Activated CD8-positive, alpha-beta T cell treated with anti-CD3 and anti-CD28 coated beads, Interleukin-2, amount 10 ng/mL, durations not matched to agents 7 days and 5 days (primary cell): Measurements from ENCODE around the gene RAD51B. TPM values are rescaled to one million over a fixed set of nuclear protein-coding genes. Genes with fewer than 3 reads are reported as not detected.

Source experiments
- ATAC-seq: fragments of 150-1000 bp; cut with Tn5 transposase; one replicate; pipeline ENCODE4 v1.10.0; 2021; ENCODE audit warnings: moderate library complexity
- CTCF ChIA-PET: fragments of 350-600 bp; sonication (Branson Sonifier 250); formaldehyde crosslinking; loops from one replicate; lab custom pipeline; 2021; ENCODE audit warnings: antibody characterized with exemption; lab: Charles Lee
- POLR2A ChIA-PET: fragments of 350-600 bp; sonication (Branson Sonifier 250); formaldehyde crosslinking; loops from one replicate; lab custom pipeline; 2021; ENCODE audit warnings: antibody characterized with exemption; lab: Charles Lee
- DNase-seq: peaks from one replicate; pipeline ENCODE4 v3.0.0-alpha.2; 2020
- H3K27ac Mint-ChIP-seq: one replicate; pipeline ENCODE4 v1.8.0; 2021; ENCODE audit warnings: mild to moderate bottlenecking, mixed read lengths
- H3K27me3 Mint-ChIP-seq: one replicate; pipeline ENCODE4 v1.8.0; 2021; ENCODE audit warnings: low read depth, mixed read lengths
- H3K36me3 Mint-ChIP-seq: one replicate; pipeline ENCODE4 v1.8.0; 2021; ENCODE audit warnings: low read depth, mixed read lengths
- H3K4me1 Mint-ChIP-seq: one replicate; pipeline ENCODE4 v1.8.0; 2021; ENCODE audit warnings: low read depth, mixed read lengths
- H3K4me3 Mint-ChIP-seq: one replicate; pipeline ENCODE4 v1.8.0; 2021; ENCODE audit warnings: mild to moderate bottlenecking, mixed read lengths
- H3K9me3 Mint-ChIP-seq: one replicate; pipeline ENCODE4 v1.8.0; 2022; ENCODE audit warnings: mixed read lengths; ENCODE audit not compliant: insufficient read depth
- total RNA-seq, 2 experiments: library from RNA; stranded (reverse); gene quantifications; one replicate each; pipeline ENCODE4 v1.2.3, GENCODE V29; 2021

RAD51B gene
- total RNA-seq, 2 experiments from 2014 or later = 34.1 to 38.8 TPM

- CTCF ChIA-PET = no interaction called here
- Mint-ChIP-seq H3K9me3 (no peaks in the 10 kb centered on the region), H3K36me3 (no peaks in the 10 kb centered on the region), H3K27me3 (peaks cover 16% of the 10 kb centered on the region), H3K4me3 (no peak overlapping the region), H3K27ac (no peak overlapping the region), H3K4me1 (peaks cover 11% of the 10 kb centered on the region)
- DNase-seq = no peak
- POLR2A ChIA-PET = no interaction called here
- no peak for ATAC-seq
These were observed 812.7 kb downstream of the RAD51B start for GRCh38 chr14:68632054-68632895.

- H3K4me3 Mint-ChIP-seq = no peak overlapping the region
- ChIA-PET CTCF (no interaction called here), POLR2A (no interaction called here)
- peaks cover 10% of the 10 kb centered on the region for H3K4me1 Mint-ChIP-seq
- H3K27me3 Mint-ChIP-seq = peaks cover 11% of the 10 kb centered on the region
- no peak for DNase-seq
- H3K36me3 Mint-ChIP-seq = no peaks in the 10 kb centered on the region
- no peak overlapping the region for H3K27ac Mint-ChIP-seq
- H3K9me3 Mint-ChIP-seq = no peaks in the 10 kb centered on the region
- no peak for ATAC-seq
These were observed 813.8 kb downstream of the RAD51B start for GRCh38 chr14:68633131-68633991.

- no peaks in the 10 kb centered on the region for H3K36me3 Mint-ChIP-seq
- H3K4me3 Mint-ChIP-seq = no peak overlapping the region
- no peak for DNase-seq
- H3K27ac Mint-ChIP-seq = no peak overlapping the region
- ChIA-PET POLR2A (no interaction called here), CTCF (no interaction called here)
- no peaks in the 10 kb centered on the region for H3K4me1 Mint-ChIP-seq
- peaks cover 6% of the 10 kb centered on the region for H3K27me3 Mint-ChIP-seq
- ATAC-seq = no peak
- no peaks in the 10 kb centered on the region for H3K9me3 Mint-ChIP-seq
These were observed 814.8 kb downstream of the RAD51B start for GRCh38 chr14:68634332-68634731.

- H3K27ac Mint-ChIP-seq = no peak overlapping the region
- no peaks in the 10 kb centered on the region for H3K36me3 Mint-ChIP-seq
- H3K27me3 Mint-ChIP-seq = peaks cover 5% of the 10 kb centered on the region
- CTCF ChIA-PET = no interaction called here
- no peaks in the 10 kb centered on the region for H3K4me1 Mint-ChIP-seq
- H3K9me3 Mint-ChIP-seq = no peaks in the 10 kb centered on the region
- no peak for ATAC-seq
- no peak for DNase-seq
- no peak overlapping the region for H3K4me3 Mint-ChIP-seq
- POLR2A ChIA-PET = no interaction called here
These were observed 815.5 kb downstream of the RAD51B start for GRCh38 chr14:68634874-68635595.

- Mint-ChIP-seq H3K9me3 (no peaks in the 10 kb centered on the region), H3K36me3 (peaks cover 3% of the 10 kb centered on the region), H3K27me3 (no peaks in the 10 kb centered on the region), H3K4me3 (no peak overlapping the region), H3K4me1 (no peaks in the 10 kb centered on the region), H3K27ac (no peak overlapping the region)
- ATAC-seq (no peak), DNase-seq (no peak)
- CTCF ChIA-PET = no interaction called here
- POLR2A ChIA-PET = no interaction called here
These were observed 817.0 kb downstream of the RAD51B start for GRCh38 chr14:68636597-68636996.

- POLR2A ChIA-PET = no interaction called here
- H3K9me3 Mint-ChIP-seq = no peaks in the 10 kb centered on the region
- DNase-seq (no peak), ATAC-seq (no peak)
- H3K27ac Mint-ChIP-seq = no peak overlapping the region
- peaks cover 3% of the 10 kb centered on the region for H3K36me3 Mint-ChIP-seq
- no peak overlapping the region for H3K4me3 Mint-ChIP-seq
- no peaks in the 10 kb centered on the region for H3K4me1 Mint-ChIP-seq
- CTCF ChIA-PET = interaction anchor here (1.0 to 1.3 kb wide), 2 partner anchors 8 to 14 kb away, joined by 4 read pairs; no protein-coding TSS in a partner anchor
- H3K27me3 Mint-ChIP-seq = no peaks in the 10 kb centered on the region
These were observed 817.8 kb downstream of the RAD51B start for GRCh38 chr14:68637106-68638021.

GRCh38 chr14:68638141-68638999 lies 818.8 kb downstream of the RAD51B start:
- no peaks in the 10 kb centered on the region for H3K4me1 Mint-ChIP-seq
- no peaks in the 10 kb centered on the region for H3K27me3 Mint-ChIP-seq
- H3K27ac Mint-ChIP-seq = no peak overlapping the region
- H3K4me3 Mint-ChIP-seq = no peak overlapping the region
- peaks cover 3% of the 10 kb centered on the region for H3K36me3 Mint-ChIP-seq
- CTCF ChIA-PET = interaction anchor here (1.0 to 1.3 kb wide), 2 partner anchors 9 to 15 kb away, joined by 4 read pairs; no protein-coding TSS in a partner anchor
- peaks cover 2% of the 10 kb centered on the region for H3K9me3 Mint-ChIP-seq
- ATAC-seq (no peak), DNase-seq (no peak)
- POLR2A ChIA-PET = no interaction called here

GRCh38 chr14:68639000-68639757 lies 819.6 kb downstream of the RAD51B start:
- DNase-seq (no peak), ATAC-seq (no peak)
- ChIA-PET POLR2A (no interaction called here), CTCF (interaction anchor here (0.7 to 1.3 kb wide), 3 partner anchors 10 to 149 kb away, joined by 4 read pairs; no protein-coding TSS in a partner anchor)
- peaks cover 3% of the 10 kb centered on the region for H3K36me3 Mint-ChIP-seq
- H3K27ac Mint-ChIP-seq = no peak overlapping the region
- no peaks in the 10 kb centered on the region for H3K27me3 Mint-ChIP-seq
- H3K9me3 Mint-ChIP-seq = peaks cover 4% of the 10 kb centered on the region
- no peaks in the 10 kb centered on the region for H3K4me1 Mint-ChIP-seq
- no peak overlapping the region for H3K4me3 Mint-ChIP-seq

- peaks cover 4% of the 10 kb centered on the region for H3K9me3 Mint-ChIP-seq
- no peaks in the 10 kb centered on the region for H3K27me3 Mint-ChIP-seq
- no peak overlapping the region for H3K4me3 Mint-ChIP-seq
- H3K36me3 Mint-ChIP-seq = peaks cover 3% of the 10 kb centered on the region
- DNase-seq = no peak
- ATAC-seq = no peak
- H3K27ac Mint-ChIP-seq = no peak overlapping the region
- ChIA-PET POLR2A (no interaction called here), CTCF (interaction anchor here (0.7 kb wide), 1 partner anchor 148 kb away, joined by 4 read pairs; no protein-coding TSS in a partner anchor)
- H3K4me1 Mint-ChIP-seq = no peaks in the 10 kb centered on the region
These were observed 820.4 kb downstream of the RAD51B start for GRCh38 chr14:68639758-68640574.
